ENCODE results near the gene PPP1R3C. TPM values are rescaled to one million over a fixed set of nuclear protein-coding genes. Genes with fewer than 3 reads are reported as not detected.

The PPP1R3C gene
- total and polyA plus RNA-seq, 2 of the 4 experiments (the other 2 are of a cell fraction) = 17.4 to 62.9 TPM

- H3K36me3 ChIP-seq (ENCODE audit: control insufficient read depth, insufficient read depth, low read length) = no peaks in the 10 kb centered on the region
- dilution Hi-C loops (cut with HindIII; ENCODE audit: low sequenced_read_pairs, unreplicated experiment) (no loop called here), in situ Hi-C loops (cut with MboI; ENCODE audit: low sequenced_read_pairs) (no loop called here), intact Hi-C loops (cut with micrococcal nuclease) (no loop called here)
- H3K18ac ChIP-seq (ENCODE audit: low read depth, low read length) = peak overlapping the region; percentile 97; the same call in 1 of the 2 replicates
- H3K79me1 ChIP-seq (ENCODE audit: low read depth in 1 of 2, low read length in 2 of 2) = no peaks in the 10 kb centered on the region
- H4K8ac ChIP-seq (ENCODE audit: low read depth in 2 of 2, low read length in 2 of 2) = peak overlapping the region; percentile 61 to 84
- H4K91ac ChIP-seq (ENCODE audit: insufficient read depth, low read depth, low read length) = peak overlapping the region; percentile 97
- H3K56ac ChIP-seq (ENCODE audit: extremely low read depth, insufficient read depth, low read length) = 0 out of 2 replicates have a peak overlapping the region, but pooled peaks have one; percentile 5
- ATAC-seq (ENCODE audit: low read depth) (peak; percentile 46), DNase-seq (peak; percentile 80)
- H3K23ac ChIP-seq (ENCODE audit: low read depth, low read length) = peak overlapping the region; percentile 44
- POLR2A ChIA-PET (ENCODE audit: unreplicated experiment) = interaction anchor here (1.5 kb wide), 1 partner anchor 31 kb away, joined by 5 read pairs; no protein-coding TSS in a partner anchor
- peak overlapping the region; percentile 89 for H2BK120ac ChIP-seq (ENCODE audit: low read depth, low read length)
- H3K4ac ChIP-seq (ENCODE audit: low read depth, low read length) = peak overlapping the region; percentile 86
- peaks cover 19% of the 10 kb centered on the region for H3K9me1 ChIP-seq (ENCODE audit: insufficient read depth, low read length)
- no peaks in the 10 kb centered on the region for H3K9me3 ChIP-seq (ENCODE audit: control insufficient read depth, insufficient read depth, low read length)
- no peak overlapping the region for H3K4me2 ChIP-seq (ENCODE audit: low read depth, low read length)
- H4K20me1 ChIP-seq (ENCODE audit: insufficient read depth, low read length) = no peaks in the 10 kb centered on the region
- H2BK20ac ChIP-seq (ENCODE audit: low read depth, low read length) = peak overlapping the region; percentile 77
- CTCF ChIA-PET = interaction anchor here (1.1 to 1.2 kb wide), 2 partner anchors 24 to 37 kb away, joined by 3 to 4 read pairs; no protein-coding TSS in a partner anchor
- TF ChIP-seq MXI1 (IDR thresholded peaks at IDR 0.05; ENCODE audit: borderline replicate concordance, low read depth, low read length) (no peak), FOS (IDR thresholded peaks at IDR 0.05; ENCODE audit: low read depth, low read length) (0 out of 2 replicates have a peak, but pooled peaks have one; percentile 6), SMC3 (IDR thresholded peaks at IDR 0.05; ENCODE audit: low read depth, low read length) (no peak), MAFK (IDR thresholded peaks at IDR 0.05; ENCODE audit: low read depth, low read length) (no peak), ELK1 (IDR thresholded peaks at IDR 0.05; ENCODE audit: borderline replicate concordance, low read depth, low read length) (no peak)
- no CpG with 5 or more reads among the region's 6 CpGs for WGBS, 2 experiments (ENCODE audit: extremely low coverage in 2 of 2, insufficient read length in 1 of 2)
- H2BK5ac ChIP-seq (ENCODE audit: low read depth, low read length, poor library complexity, severe bottlenecking) = peak overlapping the region; percentile 59
- peak overlapping the region; percentile 89 for H2AK5ac ChIP-seq (ENCODE audit: low read depth, low read length)
- H2AFZ ChIP-seq (replicated peaks; ENCODE audit: low read length, poor library complexity) = no peak overlapping the region
- no peak overlapping the region for H2AK9ac ChIP-seq (replicated peaks; ENCODE audit: low read depth, low read length, poor library complexity)
- H3K14ac ChIP-seq (replicated peaks; ENCODE audit: low read depth, low read length) = peak overlapping the region; percentile 91
- no peak overlapping the region for H3K9ac ChIP-seq (ENCODE audit: low read depth, low read length)
- H4K5ac ChIP-seq (ENCODE audit: low read depth, low read length) = peak overlapping the region; percentile 94
- no peaks in the 10 kb centered on the region for H3K27me3 ChIP-seq (ENCODE audit: control insufficient read depth, insufficient read depth, low read length)
- peak overlapping the region; percentile 39 for H3K27ac ChIP-seq (ENCODE audit: insufficient read depth, low read length)
- BruUV-seq (replicated peaks) = no TSS peak
- no peak overlapping the region for H3K4me3 ChIP-seq (ENCODE audit: insufficient read depth, low read depth, low read length)
- H3K4me1 ChIP-seq (ENCODE audit: control insufficient read depth, insufficient read depth, low read length) = peaks cover 19% of the 10 kb centered on the region
- peak overlapping the region; percentile 93; the same call in 2 of the 3 replicates for H2BK15ac ChIP-seq (ENCODE audit: low read depth, low read length)
Observed at GRCh38 chr10:91598211-91598977, 34.5 kb downstream of the PPP1R3C start.
